ENCODE data around the gene UBA1.

Gene UBA1

GRCh38 chrX:47218920-47219815 is 25.5 kb downstream of the UBA1 start:
- no peak for TF ChIP-seq Cebpa-rat (IDR thresholded peaks at IDR 0.05)
- H3K9me3 ChIP-seq, result no peaks in the 10 kb centered on the region
- H3K27me3 ChIP-seq, result 0 out of 2 replicates have a peak, but pooled peaks cover 8% of the 10 kb centered on the region
- peak overlapping the region; percentile 97 for H3K4me2 ChIP-seq
- peak overlapping the region; percentile 99 for H3K27ac ChIP-seq
- peak overlapping the region; percentile 98 for H3K4me3 ChIP-seq
- peaks cover 59% of the 10 kb centered on the region for H3K36me3 ChIP-seq
- peaks cover 42% of the 10 kb centered on the region for H3K4me1 ChIP-seq
- peak overlapping the region; percentile 98 for H3K9ac ChIP-seq
- peaks cover 89% of the 10 kb centered on the region for H4K20me1 ChIP-seq

GRCh38 chrX:47221756-47222155 is 28.1 kb downstream of the UBA1 start:
- peaks cover 35% of the 10 kb centered on the region for H3K4me1 ChIP-seq
- H4K20me1 ChIP-seq, result peaks cover 89% of the 10 kb centered on the region
- TF ChIP-seq Cebpa-rat (IDR thresholded peaks at IDR 0.05), result no peak
- H3K4me2 ChIP-seq, result 0 out of 2 replicates have a peak overlapping the region, but pooled peaks have one; percentile 97
- no peak overlapping the region for H3K9ac ChIP-seq
- H3K27me3 ChIP-seq, result 0 out of 2 replicates have a peak, but pooled peaks cover 14% of the 10 kb centered on the region
- peaks cover 59% of the 10 kb centered on the region for H3K36me3 ChIP-seq
- H3K27ac ChIP-seq, result no peak overlapping the region
- no peaks in the 10 kb centered on the region for H3K9me3 ChIP-seq
- H3K4me3 ChIP-seq, result no peak overlapping the region

GRCh38 chrX:47222751-47223350 is 29.2 kb downstream of the UBA1 start:
- no peak for TF ChIP-seq Cebpa-rat (IDR thresholded peaks at IDR 0.05)
- Histone ChIP-seq H3K9ac (no peak overlapping the region), H3K36me3 (peaks cover 70% of the 10 kb centered on the region), H3K9me3 (no peaks in the 10 kb centered on the region), H3K4me2 (no peak overlapping the region), H3K4me1 (peaks cover 28% of the 10 kb centered on the region), H3K27ac (no peak overlapping the region), H3K27me3 (0 out of 2 replicates have a peak, but pooled peaks cover 14% of the 10 kb centered on the region), H3K4me3 (no peak overlapping the region), H4K20me1 (peaks cover 90% of the 10 kb centered on the region)

- Histone ChIP-seq H4K20me1 (peaks cover 95% of the 10 kb centered on the region), H3K4me3 (no peak overlapping the region), H3K27ac (no peak overlapping the region), H3K4me1 (peaks cover 28% of the 10 kb centered on the region), H3K36me3 (peaks cover 78% of the 10 kb centered on the region), H3K4me2 (no peak overlapping the region), H3K9ac (no peak overlapping the region), H3K27me3 (0 out of 2 replicates have a peak, but pooled peaks cover 14% of the 10 kb centered on the region), H3K9me3 (no peaks in the 10 kb centered on the region)
- TF ChIP-seq Cebpa-rat (IDR thresholded peaks at IDR 0.05), result no peak
These were observed 30.0 kb downstream of the UBA1 start for GRCh38 chrX:47223476-47224250.

DNA sequence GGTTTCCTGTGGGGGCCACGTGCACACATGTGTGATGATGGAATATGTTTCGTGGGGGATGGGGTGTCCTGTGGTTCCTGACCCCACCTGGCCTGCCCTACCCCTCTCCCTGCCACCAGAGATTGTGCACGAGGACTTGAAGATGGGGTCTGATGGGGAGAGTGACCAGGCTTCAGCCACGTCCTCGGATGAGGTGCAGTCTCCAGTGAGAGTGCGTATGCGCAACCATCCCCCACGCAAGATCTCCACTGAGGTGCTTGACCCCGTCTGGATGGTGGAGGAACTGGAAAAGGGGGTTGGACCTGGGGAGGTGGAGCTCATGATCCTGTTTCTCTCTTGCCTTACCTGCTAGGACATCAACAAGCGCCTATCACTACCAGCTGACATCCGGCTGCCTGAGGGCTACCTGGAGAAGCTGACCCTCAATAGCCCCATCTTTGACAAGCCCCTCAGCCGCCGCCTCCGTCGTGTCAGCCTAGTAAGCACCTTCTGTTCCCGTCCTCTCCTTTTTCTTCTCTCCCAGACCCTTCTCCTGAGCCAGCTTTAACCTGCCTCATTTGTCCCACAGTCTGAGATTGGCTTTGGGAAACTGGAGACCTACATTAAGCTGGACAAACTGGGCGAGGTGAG is 30.8 kb downstream of the UBA1 start:
- Histone ChIP-seq H3K9me3 (no peaks in the 10 kb centered on the region), H3K4me1 (peaks cover 24% of the 10 kb centered on the region), H3K27me3 (0 out of 2 replicates have a peak, but pooled peaks cover 14% of the 10 kb centered on the region), H3K9ac (no peak overlapping the region), H3K4me3 (no peak overlapping the region), H3K27ac (no peak overlapping the region), H4K20me1 (peaks cover 95% of the 10 kb centered on the region), H3K36me3 (peaks cover 85% of the 10 kb centered on the region), H3K4me2 (no peak overlapping the region)
- TF ChIP-seq Cebpa-rat (IDR thresholded peaks at IDR 0.05), result no peak

- H3K27me3 ChIP-seq, result 0 out of 2 replicates have a peak, but pooled peaks cover 14% of the 10 kb centered on the region
- H3K4me3 ChIP-seq, result no peak overlapping the region
- no peak overlapping the region for H3K4me2 ChIP-seq
- TF ChIP-seq Cebpa-rat (IDR thresholded peaks at IDR 0.05), result no peak
- peaks cover 90% of the 10 kb centered on the region for H4K20me1 ChIP-seq
- no peak overlapping the region for H3K27ac ChIP-seq
- no peak overlapping the region for H3K9ac ChIP-seq
- peaks cover 19% of the 10 kb centered on the region for H3K4me1 ChIP-seq
- no peaks in the 10 kb centered on the region for H3K9me3 ChIP-seq
- peaks cover 89% of the 10 kb centered on the region for H3K36me3 ChIP-seq
These were observed 31.3 kb downstream of the UBA1 start for GRCh38 chrX:47224896-47225290.

- no peak overlapping the region for H3K4me2 ChIP-seq
- H4K20me1 ChIP-seq, result peaks cover 79% of the 10 kb centered on the region
- no peak for TF ChIP-seq Cebpa-rat (IDR thresholded peaks at IDR 0.05)
- H3K9me3 ChIP-seq, result no peaks in the 10 kb centered on the region
- H3K4me3 ChIP-seq, result no peak overlapping the region
- H3K4me1 ChIP-seq, result peaks cover 8% of the 10 kb centered on the region
- no peak overlapping the region for H3K9ac ChIP-seq
- peaks cover 94% of the 10 kb centered on the region for H3K36me3 ChIP-seq
- no peak overlapping the region for H3K27ac ChIP-seq
- H3K27me3 ChIP-seq, result peaks cover 14% of the 10 kb centered on the region; the same call in 1 of the 2 replicates
These were observed 32.4 kb downstream of the UBA1 start for GRCh38 chrX:47226071-47226470.

DNA sequence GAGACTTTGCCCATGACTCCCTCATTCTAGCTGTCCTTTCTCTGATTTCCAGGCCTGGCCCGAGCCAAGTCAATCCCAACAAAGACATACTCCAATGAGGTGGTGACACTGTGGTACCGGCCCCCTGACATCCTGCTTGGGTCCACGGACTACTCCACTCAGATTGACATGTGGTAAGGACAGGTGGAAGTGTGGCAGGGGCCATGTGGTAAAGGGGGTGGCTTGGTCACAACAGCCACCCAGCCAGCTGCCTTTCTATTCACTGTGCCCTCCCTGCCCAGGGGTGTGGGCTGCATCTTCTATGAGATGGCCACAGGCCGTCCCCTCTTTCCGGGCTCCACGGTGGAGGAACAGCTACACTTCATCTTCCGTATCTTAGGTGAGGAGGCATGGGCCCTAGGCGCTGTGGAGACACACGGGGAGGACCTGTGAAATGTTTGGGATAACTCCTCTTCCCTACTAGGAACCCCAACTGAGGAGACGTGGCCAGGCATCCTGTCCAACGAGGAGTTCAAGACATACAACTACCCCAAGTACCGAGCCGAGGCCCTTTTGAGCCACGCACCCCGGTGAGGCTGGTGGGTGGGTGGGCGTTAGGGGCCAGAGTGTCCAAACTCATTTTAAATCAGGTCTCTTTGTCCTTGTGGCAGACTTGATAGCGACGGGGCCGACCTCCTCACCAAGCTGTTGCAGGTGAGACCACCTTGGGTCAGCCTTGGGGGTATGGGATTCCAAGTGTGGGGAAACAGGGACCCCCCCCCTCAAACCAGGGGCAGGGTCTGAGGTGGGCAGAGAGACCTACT is 33.1 kb downstream of the UBA1 start:
- H3K9me3 ChIP-seq, result no peaks in the 10 kb centered on the region
- no peak overlapping the region for H3K4me3 ChIP-seq
- peaks cover 20% of the 10 kb centered on the region; the same call in 1 of the 2 replicates for H3K27me3 ChIP-seq
- no peak overlapping the region for H3K9ac ChIP-seq
- no peak for TF ChIP-seq Cebpa-rat (IDR thresholded peaks at IDR 0.05)
- peaks cover 5% of the 10 kb centered on the region for H3K4me1 ChIP-seq
- peaks cover 72% of the 10 kb centered on the region for H4K20me1 ChIP-seq
- H3K4me2 ChIP-seq, result no peak overlapping the region
- no peak overlapping the region for H3K27ac ChIP-seq
- peaks cover 93% of the 10 kb centered on the region for H3K36me3 ChIP-seq

GRCh38 chrX:47227334-47227583 is 33.6 kb downstream of the UBA1 start:
- Histone ChIP-seq H4K20me1 (peaks cover 67% of the 10 kb centered on the region), H3K36me3 (peaks cover 88% of the 10 kb centered on the region), H3K4me3 (no peak overlapping the region)

More at GRCh38 chrX:47227334-47227583, 33.6 kb downstream of the UBA1 start:
- no peak overlapping the region for H3K4me2 ChIP-seq
- TF ChIP-seq Cebpa-rat (IDR thresholded peaks at IDR 0.05), result no peak
- H3K9me3 ChIP-seq, result no peaks in the 10 kb centered on the region
- H3K4me1 ChIP-seq, result peaks cover 9% of the 10 kb centered on the region
- no peak overlapping the region for H3K27ac ChIP-seq
- no peak overlapping the region for H3K9ac ChIP-seq
- H3K27me3 ChIP-seq, result peaks cover 24% of the 10 kb centered on the region; the same call in 1 of the 2 replicates
